ENCODE results near the gene STARD10.
A peak's percentile ranks its signal among the peaks of the same experiment; 100 is the strongest.
"Not testable (repeated sequence)": the region's sequence is repeated elsewhere in the genome, so short reads cannot be mapped to it uniquely, and the experiment has no call there.

Gene STARD10

GRCh38 chr11:72826191-72826941 lies 32.5 kb upstream of the STARD10 start:
- no peak for DNase-seq

- no peak for DNase-seq
Measured at GRCh38 chr11:72825661-72826060, 31.8 kb upstream of the STARD10 start.

DNA sequence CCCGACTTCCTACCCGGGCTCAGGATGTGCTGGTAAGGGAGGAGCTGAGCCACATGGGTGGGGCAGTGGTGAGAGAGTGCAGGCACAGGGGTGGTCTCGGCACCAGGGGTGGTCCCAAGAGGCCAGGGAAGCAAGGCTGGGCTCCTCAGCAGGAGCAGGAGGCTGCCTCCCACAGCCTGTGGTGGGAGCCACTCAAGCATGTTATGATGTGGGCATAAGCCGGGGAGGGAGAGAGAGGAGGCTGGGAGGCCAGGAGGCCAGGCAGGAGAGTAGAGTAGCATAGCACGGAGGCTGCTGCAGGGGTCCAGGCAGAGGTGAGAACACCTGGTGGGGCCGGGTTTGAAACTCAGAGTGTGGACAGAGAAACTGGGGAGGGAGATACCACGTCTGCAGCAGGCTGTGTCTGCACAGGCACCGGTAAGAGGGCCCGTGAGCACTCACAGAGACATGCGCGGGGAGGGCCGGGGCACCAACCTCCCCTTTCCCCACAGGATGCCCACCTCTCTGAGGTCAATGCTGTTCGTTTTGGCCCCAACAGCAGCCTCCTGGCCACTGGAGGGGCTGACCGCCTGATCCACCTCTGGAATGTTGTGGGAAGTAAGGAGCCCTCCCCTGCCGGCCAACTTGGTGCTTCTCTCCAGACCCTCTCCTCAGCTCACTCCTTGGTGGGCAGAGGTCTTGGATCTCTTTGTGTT lies 31.1 kb upstream of the STARD10 start:
- DNase-seq: no peak

DNA sequence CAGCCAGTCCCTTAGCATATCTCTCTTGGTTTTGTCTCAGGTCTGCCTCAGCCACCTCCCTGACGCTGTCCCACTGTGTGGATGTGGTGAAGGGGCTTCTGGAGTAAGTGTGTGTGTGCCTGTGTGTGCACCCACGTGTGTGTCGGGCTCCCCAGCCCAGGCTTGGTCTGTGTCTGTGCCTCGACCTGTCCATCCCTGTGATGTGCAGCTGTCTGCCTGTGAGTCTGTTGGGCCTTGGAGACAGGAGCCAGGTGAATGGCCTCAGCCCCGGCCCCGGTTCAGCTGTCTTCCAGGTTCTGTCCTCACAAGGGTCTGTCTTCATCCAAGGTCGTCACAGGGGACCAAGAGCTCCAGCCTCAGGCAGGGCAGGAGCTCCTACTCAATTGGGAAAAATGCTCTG lies 30.2 kb upstream of the STARD10 start:
- DNase-seq: no peak

DNA sequence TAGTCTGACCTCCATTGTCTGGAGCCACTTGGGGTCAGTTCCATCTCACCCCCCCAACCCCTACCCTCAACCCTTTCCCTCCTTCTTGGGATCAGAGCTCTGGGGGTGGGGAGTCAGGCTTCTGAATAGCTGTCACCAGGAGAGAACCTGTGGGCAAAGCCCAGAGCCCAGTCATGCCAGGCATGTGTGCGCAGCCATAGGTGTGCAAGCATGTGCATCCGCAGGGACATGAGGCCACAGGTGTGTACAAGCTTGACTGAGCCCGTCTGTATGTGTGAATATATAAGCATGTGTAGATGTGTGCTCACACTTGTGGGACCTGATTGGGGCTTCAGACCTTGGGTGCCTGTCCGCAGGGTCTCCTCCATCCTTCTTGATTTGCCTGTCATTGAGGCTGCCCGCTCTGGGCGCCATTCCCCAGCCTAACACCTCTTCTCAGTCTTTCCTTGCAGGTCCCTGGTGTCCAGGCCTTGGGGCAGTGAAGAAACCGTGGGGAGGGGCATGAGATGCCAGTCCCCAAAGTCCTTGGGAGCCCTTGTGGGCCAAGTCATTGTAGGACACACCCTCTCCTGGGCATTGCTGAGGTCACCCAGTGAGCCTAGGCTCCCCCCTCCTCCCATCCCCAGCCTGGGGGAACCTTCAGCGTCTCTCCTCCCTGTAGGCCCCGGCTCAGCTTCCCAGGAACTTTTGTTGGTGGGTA lies 29.4 kb upstream of the STARD10 start:
- no peak for DNase-seq

GRCh38 chr11:72821920-72822799 lies 28.3 kb upstream of the STARD10 start:
- DNase-seq: peak; percentile 93

DNA sequence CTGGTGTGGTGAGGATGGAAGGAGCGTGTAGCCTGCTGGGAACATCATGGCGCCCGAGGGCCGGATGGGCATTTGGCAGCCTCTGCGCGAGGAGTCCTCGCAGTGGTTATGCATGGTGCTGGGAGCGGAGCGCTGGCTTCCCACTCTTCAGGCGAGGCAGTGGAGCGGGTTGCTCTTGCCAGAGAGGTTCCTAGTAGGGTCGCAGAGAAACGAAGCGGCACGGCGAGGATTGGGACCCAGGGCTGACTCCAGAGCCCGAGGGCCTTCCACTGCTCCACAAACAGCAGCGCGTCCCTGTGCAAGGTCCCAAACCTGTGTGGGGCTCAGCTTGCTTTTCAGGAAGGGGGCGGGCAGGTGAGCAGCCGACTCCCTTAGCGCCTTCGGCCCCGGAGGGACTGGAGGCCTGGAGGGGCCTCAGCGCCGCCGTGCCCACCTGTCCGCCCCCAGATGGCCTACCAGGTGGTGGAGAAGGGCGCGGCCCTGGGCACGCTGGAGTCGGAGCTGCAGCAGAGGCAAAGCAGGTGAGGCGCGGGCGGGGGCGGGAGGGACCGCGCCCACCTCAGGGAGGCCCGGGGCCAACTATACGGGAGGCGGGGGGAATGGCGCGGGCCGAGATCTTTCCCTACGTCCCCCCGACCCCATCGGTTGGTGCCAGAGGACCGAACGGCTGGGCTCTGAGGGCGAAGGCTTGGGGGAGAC lies 27.5 kb upstream of the STARD10 start:
- peak; percentile 87 for DNase-seq

- DNase-seq: no peak
Measured at GRCh38 chr11:72820439-72821139, 26.7 kb upstream of the STARD10 start.

DNA sequence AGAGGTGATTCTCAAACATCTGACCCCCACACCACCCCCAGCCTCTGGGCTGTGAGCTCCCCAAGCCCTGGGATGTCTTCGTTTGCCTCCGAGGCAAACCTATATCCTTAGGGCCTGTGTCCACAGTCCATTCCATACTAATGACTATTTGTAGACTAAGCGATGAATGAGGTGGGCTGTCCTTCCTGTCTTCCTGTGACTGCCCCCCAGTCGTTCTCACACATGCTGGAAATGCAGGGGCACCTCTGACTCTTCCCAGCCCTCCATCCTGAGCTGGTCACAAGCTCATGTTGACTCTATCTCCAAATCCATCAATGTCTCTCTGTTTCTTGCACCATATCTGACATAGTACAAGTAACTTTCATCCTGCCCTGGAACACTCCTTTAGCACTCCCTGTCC lies 25.1 kb upstream of the STARD10 start:
- DNase-seq: no peak

DNA sequence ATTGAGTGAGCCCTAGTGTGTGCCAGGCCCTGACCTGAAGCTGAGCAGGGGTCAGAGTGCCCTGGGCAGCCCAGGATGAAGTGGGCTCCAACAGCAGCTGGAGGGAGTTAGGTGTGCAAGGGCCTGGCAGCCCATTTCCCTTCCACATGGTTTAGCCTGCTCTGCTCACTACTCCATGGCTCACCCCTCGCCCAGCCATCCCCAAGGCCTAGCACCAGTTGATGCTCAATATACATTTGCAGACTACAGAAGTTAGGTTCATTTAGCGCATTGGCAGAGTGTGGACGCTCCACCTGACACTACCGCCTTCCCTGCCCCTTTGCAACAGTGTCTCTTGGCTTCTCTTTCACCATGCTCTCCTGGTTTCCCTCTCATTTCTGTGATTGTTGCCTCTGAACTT lies 24.1 kb upstream of the STARD10 start:
- DNase-seq: no peak

DNA sequence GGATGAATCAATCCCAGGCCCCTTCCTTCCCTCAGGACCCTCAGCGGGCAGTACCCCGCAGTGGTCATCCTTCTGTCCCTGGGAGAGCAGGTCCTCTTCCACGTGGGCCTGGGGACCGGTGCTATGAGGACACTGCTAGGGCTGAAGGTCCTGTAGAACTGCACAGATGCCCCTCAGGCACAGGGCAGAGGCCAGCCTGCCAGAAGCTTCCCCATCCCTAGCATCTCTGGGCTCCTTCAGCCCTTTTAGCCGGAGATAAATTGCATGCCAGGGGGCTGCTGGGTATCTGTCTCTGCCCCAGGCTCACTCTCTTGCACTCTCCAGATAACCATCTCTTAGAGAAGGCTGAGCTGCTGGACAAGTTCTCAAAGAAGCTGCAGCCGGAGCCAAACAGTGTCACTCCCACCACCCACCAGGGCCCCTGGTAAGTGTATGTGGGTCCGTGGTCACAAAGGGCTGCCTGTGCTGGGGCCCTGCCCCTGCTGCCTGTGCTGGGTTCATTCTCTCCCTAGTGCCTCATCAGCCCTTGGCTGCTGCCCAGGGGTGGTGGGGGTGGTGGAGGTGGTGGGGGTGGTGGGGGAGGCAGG lies 22.6 kb upstream of the STARD10 start:
- no peak for DNase-seq

GRCh38 chr11:72815110-72815618 lies 21.3 kb upstream of the STARD10 start:
- no peak for DNase-seq

- peak; percentile 81 for DNase-seq
Measured at GRCh38 chr11:72814286-72815109, 20.7 kb upstream of the STARD10 start, which contains the start of gene ATG16L2. Gene ATG16L2 (plus strand): TSS chr11:72814411. CDS start chr11:72814446, 35 bp downstream.

GRCh38 chr11:72813740-72814285 lies 20.0 kb upstream of the STARD10 start:
- peak; percentile 81 for DNase-seq

GRCh38 chr11:72812967-72813739 lies 19.3 kb upstream of the STARD10 start:
- DNase-seq: peak; percentile 53

DNA sequence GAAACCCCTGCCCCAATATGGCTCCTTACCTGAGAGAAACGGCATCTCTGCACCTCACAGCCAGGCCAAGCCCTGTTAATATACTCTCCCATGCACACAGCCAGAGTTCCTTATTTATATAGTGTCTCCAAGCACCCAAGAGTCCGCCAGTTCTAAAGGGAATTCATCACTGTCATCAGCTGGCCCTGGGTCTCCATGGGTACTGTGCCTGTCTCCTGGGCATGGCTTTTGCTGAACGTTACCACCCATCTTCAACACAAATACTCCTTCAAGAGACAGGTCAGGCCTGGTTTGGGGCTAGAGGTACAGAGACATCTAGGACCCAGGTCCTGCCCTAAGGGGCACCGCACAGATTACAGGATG lies 18.7 kb upstream of the STARD10 start:
- no peak for DNase-seq

- DNase-seq: not testable (repeated sequence)
Measured at GRCh38 chr11:72811686-72812085, 17.8 kb upstream of the STARD10 start.

DNA sequence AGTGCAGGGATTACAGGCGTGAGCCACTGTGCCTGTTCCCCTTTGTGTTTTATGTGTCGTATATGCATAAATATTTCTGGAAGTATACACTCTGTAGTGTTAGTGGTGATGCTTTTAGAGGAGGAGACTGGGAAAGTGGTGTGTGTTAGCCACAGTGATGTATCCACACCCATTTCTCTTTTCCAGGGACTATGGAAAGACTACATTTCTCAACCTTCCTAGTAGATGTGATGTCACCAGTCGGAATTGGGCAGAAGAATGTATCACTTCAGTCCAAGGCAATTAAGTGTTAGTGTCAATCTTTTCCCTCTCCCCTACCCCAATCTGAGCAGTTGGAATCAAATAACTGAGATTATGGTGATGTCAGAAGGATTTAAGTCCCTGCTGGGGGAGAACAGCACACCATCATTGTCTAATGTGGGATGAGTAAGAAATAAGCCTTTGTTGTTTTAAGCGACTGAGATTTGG lies 14.5 kb upstream of the STARD10 start:
- DNase-seq: no peak

- DNase-seq: no peak
Measured at GRCh38 chr11:72807792-72808191, 13.9 kb upstream of the STARD10 start.

Data from NCI-H2171 treated with DMSO at 0.1 percent for 48 hours (cell line).